H1 (cell line): Measurements from ENCODE around the gene OGFOD2. TPM values are rescaled to one million over a fixed set of nuclear protein-coding genes. Genes with fewer than 3 reads are reported as not detected.

Experiments
- CTCF ChIA-PET: fragments of 300-600 bp; sonication (Branson Sonifier 250); formaldehyde crosslinking; loops from one replicate; lab custom pipeline; 2021; ENCODE audit not compliant: partially characterized antibody; lab: Charles Lee
- POLR2A ChIA-PET: fragments of 300-600 bp; sonication (Branson Sonifier 250); formaldehyde crosslinking; loops from one replicate; lab custom pipeline; 2021; ENCODE audit warnings: inconsistent platforms; ENCODE audit not compliant: partially characterized antibody; lab: Charles Lee
- DNase-seq, 2 experiments: peaks; one replicate each; pipeline versions ENCODE4 v3.0.0 to v3.0.0-alpha.2; 2010 to 2022; ENCODE audit warnings: low spot score in 2 of 2, low read depth in 1 of 2, mixed read lengths in 1 of 2
- FAIRE-seq: peaks from 2 replicates; lab custom pipeline; 2011; peaks lifted over from hg19 to GRCh38; lab: Jason Lieb, UNC
- H2AFZ ChIP-seq: 2 replicates; pipeline ENCODE4 v1.8.1; 2012; ENCODE audit warnings: low read length, inconsistent platforms
- H2AK5ac ChIP-seq: 2 replicates; pipeline ENCODE4 v1.6.1; 2013; ENCODE audit warnings: low read depth, low read length
- H2BK120ac ChIP-seq: replicated peaks from 2 replicates; pipeline ENCODE3; 2013; ENCODE audit warnings: low read depth, low read length, inconsistent platforms
- H2BK12ac ChIP-seq: 2 replicates; pipeline ENCODE4 v1.6.1; 2013; ENCODE audit warnings: low read depth, low read length
- H2BK15ac ChIP-seq: 2 replicates; pipeline ENCODE4 v1.6.1; 2013; ENCODE audit warnings: low read length
- H2BK20ac ChIP-seq: 2 replicates; pipeline ENCODE4 v1.6.1; 2013; ENCODE audit warnings: low read length
- H2BK5ac ChIP-seq: 2 replicates; pipeline ENCODE4 v1.6.1; 2013; ENCODE audit warnings: low read depth, low read length
- H3K14ac ChIP-seq: 2 replicates; pipeline ENCODE4 v1.6.1; 2013; ENCODE audit warnings: inconsistent platforms; ENCODE audit not compliant: insufficient read length
- H3K18ac ChIP-seq: 2 replicates; pipeline ENCODE4 v1.6.1; 2013; ENCODE audit warnings: low read length; ENCODE audit errors: extremely low read depth
- H3K23ac ChIP-seq: 2 replicates; pipeline ENCODE4 v1.6.1; 2013; ENCODE audit warnings: inconsistent platforms; ENCODE audit not compliant: insufficient read length
- H3K23me2 ChIP-seq: 2 replicates; pipeline ENCODE4 v1.6.1; 2013; ENCODE audit warnings: low read depth, low read length
- H3K27ac ChIP-seq: 2 replicates; pipeline ENCODE4 v1.6.1; 2011; ENCODE audit warnings: low read depth, low read length, inconsistent platforms
- H3K27me3 ChIP-seq, 4 experiments: replicated peaks in 1 of 4; 1 replicate in 1 of 4; 2 replicates in 3 of 4; pipeline versions ENCODE4 v1.6.1 to v1.8.1; 2011 to 2013; ENCODE audit warnings: low read length in 3 of 4, mild to moderate bottlenecking in 3 of 4, inconsistent platforms in 2 of 4, mixed read lengths in 2 of 4, moderate library complexity in 1 of 4; ENCODE audit not compliant: control insufficient read depth in 3 of 4, insufficient read depth in 3 of 4; ENCODE audit errors: extremely low read depth in 1 of 4
- H3K36me3 ChIP-seq, 4 experiments: 2 replicates each; pipeline versions ENCODE4 v1.6.1 to v1.8.1; 2011 to 2013; ENCODE audit warnings: mild to moderate bottlenecking in 4 of 4, low read length in 3 of 4, moderate library complexity in 2 of 4, control low read depth in 1 of 4, inconsistent platforms in 1 of 4; ENCODE audit not compliant: insufficient read depth in 4 of 4, control insufficient read depth in 2 of 4
- H3K4ac ChIP-seq: replicated peaks from 2 replicates; pipeline ENCODE3; 2013; ENCODE audit warnings: low read length, low read depth, mixed read lengths, inconsistent platforms; ENCODE audit not compliant: insufficient read length
- H3K4me1 ChIP-seq, 4 experiments: replicated peaks in 1 of 4; 1 replicate in 1 of 4; 2 replicates in 3 of 4; pipeline versions ENCODE4 v1.6.1 to v1.8.1; 2011 to 2013; ENCODE audit warnings: low read length in 3 of 4, inconsistent platforms in 2 of 4, mixed read lengths in 1 of 4; ENCODE audit not compliant: insufficient read depth in 4 of 4, control insufficient read depth in 3 of 4
- H3K4me2 ChIP-seq, 2 experiments: 2 replicates each; pipeline versions ENCODE4 v1.6.1 to v1.8.1; 2011 to 2013; ENCODE audit warnings: low read depth in 2 of 2, low read length in 2 of 2, control low read depth in 1 of 2, inconsistent platforms in 1 of 2, mild to moderate bottlenecking in 1 of 2; ENCODE audit not compliant: insufficient read depth in 1 of 2
- H3K4me3 ChIP-seq, 4 experiments: fragments of 200-600, 300-600 bp in 1 of 4; sonication (generic), shearing (Covaris generic), sonication (Bioruptor Twin) in 1 of 4; 2 replicates each; pipeline versions ENCODE4 v1.5.1 to v1.8.1; 2011 to 2016; ENCODE audit warnings: low read length in 4 of 4, low read depth in 3 of 4, control low read depth in 2 of 4, inconsistent platforms in 2 of 4, mild to moderate bottlenecking in 2 of 4, mixed read lengths in 1 of 4, moderate library complexity in 1 of 4; ENCODE audit not compliant: insufficient read depth in 2 of 4; ENCODE audit errors: extremely low read depth in 1 of 4
- H3K56ac ChIP-seq: replicated peaks from 2 replicates; pipeline ENCODE3; 2013; ENCODE audit warnings: low read depth, mild to moderate bottlenecking, mixed read lengths, low read length, inconsistent platforms; ENCODE audit not compliant: insufficient read length
- H3K79me1 ChIP-seq: 2 replicates; pipeline ENCODE4 v1.6.1; 2013; ENCODE audit warnings: low read depth, low read length, control low read depth
- H3K79me2 ChIP-seq, 2 experiments: 2 replicates each; pipeline versions ENCODE4 v1.6.1 to v1.8.1; 2012 to 2013; ENCODE audit warnings: low read length in 2 of 2, mild to moderate bottlenecking in 2 of 2, inconsistent platforms in 1 of 2; ENCODE audit not compliant: insufficient read depth in 2 of 2, control insufficient read depth in 1 of 2
- H3K9ac ChIP-seq, 4 experiments: replicated peaks in 1 of 4; 1 replicate in 1 of 4; 2 replicates in 3 of 4; pipeline versions ENCODE4 v1.6.1 to v1.8.1; 2011 to 2013; ENCODE audit warnings: low read depth in 3 of 4, low read length in 3 of 4, control low read depth in 2 of 4, mild to moderate bottlenecking in 2 of 4, moderate library complexity in 2 of 4, inconsistent platforms in 1 of 4; ENCODE audit errors: extremely low read depth in 1 of 4
- H3K9me3 ChIP-seq, 2 experiments: 2 replicates each; pipeline versions ENCODE4 v1.6.1 to v1.8.1; 2012 to 2013; ENCODE audit warnings: mild to moderate bottlenecking in 2 of 2, moderate library complexity in 2 of 2, control low read depth in 1 of 2, inconsistent platforms in 1 of 2, low read depth in 1 of 2, low read length in 1 of 2, mixed read lengths in 1 of 2; ENCODE audit not compliant: insufficient read depth in 2 of 2
- H4K20me1 ChIP-seq, 2 experiments: replicated peaks in 1 of 2; 2 replicates each; pipeline versions ENCODE3 to v1.8.1; 2011 to 2013; ENCODE audit warnings: inconsistent platforms in 2 of 2, low read length in 2 of 2, mild to moderate bottlenecking in 1 of 2; ENCODE audit not compliant: insufficient read depth in 2 of 2, control insufficient read depth in 1 of 2
- H4K5ac ChIP-seq: 2 replicates; pipeline ENCODE4 v1.6.1; 2013; ENCODE audit warnings: low read length, low read depth, mixed read lengths, inconsistent platforms; ENCODE audit not compliant: insufficient read length
- H4K8ac ChIP-seq: 2 replicates; pipeline ENCODE4 v1.8.0; 2013; ENCODE audit warnings: mild to moderate bottlenecking, moderate library complexity, low read length, inconsistent platforms; ENCODE audit not compliant: insufficient read depth; ENCODE audit errors: extremely low read depth
- H4K91ac ChIP-seq: replicated peaks from 2 replicates; pipeline ENCODE3; 2013; ENCODE audit warnings: low read length, mixed read lengths, inconsistent platforms; ENCODE audit not compliant: insufficient read length
- CEBPB ChIP-seq: IDR thresholded peaks from 2 replicates; pipeline ENCODE4 v1.6.1; 2012; ENCODE audit warnings: low read depth, low read length
- CTCF ChIP-seq, 3 experiments: IDR thresholded peaks; 1 replicate in 2 of 3; 2 replicates in 1 of 3; pipeline versions ENCODE4 v1.5.1 to v1.6.1; 2011; ENCODE audit warnings: low read length in 3 of 3, mild to moderate bottlenecking in 3 of 3, inconsistent platforms in 2 of 3, low read depth in 1 of 3, moderate library complexity in 1 of 3; ENCODE audit not compliant: insufficient read depth in 1 of 3; ENCODE audit errors: control extremely low read depth in 1 of 3
- JUND ChIP-seq: IDR thresholded peaks from 2 replicates; pipeline ENCODE4 v1.6.1; 2011; ENCODE audit warnings: mild to moderate bottlenecking, improper control_type of control experiment, low read length
- PHF8 ChIP-seq: fragments of 200-600 bp; sonication (generic); conservative IDR thresholded peaks from 2 replicates; pipeline ENCODE4 v1.7.1; 2012; ENCODE audit warnings: low read depth, mild to moderate bottlenecking, inconsistent platforms, low read length, moderate library complexity
- SIX5 ChIP-seq: IDR thresholded peaks from 2 replicates; pipeline ENCODE4 v1.6.1; 2011; ENCODE audit warnings: mild to moderate bottlenecking, low read depth, low read length
- SP1 ChIP-seq: IDR thresholded peaks from 2 replicates; pipeline ENCODE4 v1.6.1; 2011; ENCODE audit warnings: low read depth, low read length
- USF2 ChIP-seq: IDR thresholded peaks from 2 replicates; pipeline ENCODE4 v1.6.1; 2011; ENCODE audit warnings: low read length, improper control_type of control experiment
- WGBS, 2 experiments: shearing (Covaris generic) in 1 of 2; methylation state at CpG; one replicate each; pipeline versions ENCODE4 v1.1.6 to v1.1.7; 2013 to 2015; ENCODE audit warnings: low lambda C conversion rate in 2 of 2, mixed read lengths in 2 of 2, inconsistent platforms in 1 of 2, low coverage in 1 of 2, missing lambda C conversion rate in 1 of 2; ENCODE audit not compliant: insufficient replicate concordance in 2 of 2, insufficient coverage in 1 of 2, insufficient read length in 1 of 2; ENCODE audit errors: extremely low coverage in 1 of 2, missing lambda C conversion rate in 1 of 2; 5-methylcytosine and 5-hydroxymethylcytosine counted together
- polyA plus RNA-seq, 7 experiments: library from polyadenylated mRNA; depleted of rRNA in 3 of 7; stranded (reverse) in 5 of 7; unstranded in 2 of 7; fragments of >200 nt in 5 of 7; fragments of 200-250 nt in 2 of 7; gene quantifications; 1 replicate in 5 of 7; 2 replicates in 1 of 7; 4 replicates in 1 of 7; pipeline versions ENCODE4 v1.2.1 to v1.2.3, GENCODE V29; 2011 to 2013; ENCODE audit warnings: missing spikeins in 2 of 7, mixed read lengths in 2 of 7
- total RNA-seq: library from RNA; stranded (reverse); fragmentation: NEBNext Ultra II Directional; extraction: Animal tissue kit (Norgen Biotek cat#: 25700); gene quantifications from 2 replicates; pipeline ENCODE4 v1.2.1, GENCODE V29; 2021

Gene OGFOD2
- total and polyA plus RNA-seq, 2 of the 8 experiments (the other 6 are each of a cell fraction or from before 2014, with no cell fraction given): 17.3 to 20.3 TPM

GRCh38 chr12:122958198-122958888 is 16.7 kb upstream of the OGFOD2 start:
- Histone ChIP-seq H2AK5ac (no peak overlapping the region), H2AFZ (no peak overlapping the region), H3K36me3 (peaks cover 0 to 3% (median 0%) of the 10 kb centered on the region in 4 experiments; a peak in 1 of 8 replicates), H3K4me1 (no peaks in the 10 kb centered on the region), H3K79me2 (no peaks in the 10 kb centered on the region), H4K8ac (no peak overlapping the region), H2BK20ac (no peak overlapping the region), H3K4me2 (no peak overlapping the region), H2BK5ac (no peak overlapping the region), H3K23ac (no peak overlapping the region), H3K56ac (no peak overlapping the region), H3K14ac (no peak overlapping the region), H4K91ac (no peak overlapping the region), H3K23me2 (no peaks in the 10 kb centered on the region), H3K18ac (no peak overlapping the region), H2BK120ac (no peak overlapping the region), H2BK12ac (no peak overlapping the region), H3K4ac (no peak overlapping the region), H3K9me3 (no peaks in the 10 kb centered on the region), H3K9ac (no peak overlapping the region), H4K5ac (no peak overlapping the region), H3K4me3 (no peak overlapping the region), H3K27me3 (no peaks in the 10 kb centered on the region), H3K27ac (no peak overlapping the region), H4K20me1 (peaks cover 0 to 10% of the 10 kb centered on the region in 2 experiments), H2BK15ac (no peak overlapping the region), H3K79me1 (no peaks in the 10 kb centered on the region)
- FAIRE-seq (no peak), DNase-seq (no peak)
- ChIA-PET POLR2A (interaction anchor here (3.0 kb wide), 1 partner anchor 86 kb away, joined by 7 read pairs; no protein-coding TSS in a partner anchor), CTCF (interaction anchor here (21.5 kb wide), 1 partner anchor 95 kb away, joined by 473 read pairs; no protein-coding TSS in a partner anchor)
- WGBS, 2 experiments: 90% methylated on average over 4 of the region's 5 CpGs; no CpG with 5 or more reads in 1 of the 2 experiments
- TF ChIP-seq USF2 (no peak), PHF8 (no peak), SIX5 (no peak), CEBPB (no peak), JUND (no peak), SP1 (no peak), CTCF (IDR thresholded peaks at IDR 0.05; ENCODE audit: control extremely low read depth in 1 of 3, insufficient read depth in 1 of 3, low read depth in 1 of 3, low read length in 3 of 3) (no peak)
